ENCODE results near the gene MED10. TPM values are rescaled to one million over a fixed set of nuclear protein-coding genes. Genes with fewer than 3 reads are reported as not detected.

The MED10 gene
- total and polyA plus RNA-seq, 2 experiments from 2014 or later, result 16.0 to 58.1 TPM

- no peak overlapping the region for H3K4me2 ChIP-seq
- H3K4me1 Mint-ChIP-seq, result peaks cover 12% of the 10 kb centered on the region
- H3K27me3 ChIP-seq (ENCODE audit: insufficient read depth), result no peaks in the 10 kb centered on the region
- H3K36me3 Mint-ChIP-seq (ENCODE audit: low read depth), result no peaks in the 10 kb centered on the region
- H3K36me3 ChIP-seq (ENCODE audit: insufficient read depth), result no peaks in the 10 kb centered on the region
- H3K27ac Mint-ChIP-seq, result no peak overlapping the region
- H3F3A ChIP-seq (replicated peaks; ENCODE audit: low read depth), result no peaks in the 10 kb centered on the region
- TF ChIP-seq ZNF331 (CRISPR knock-in tag; IDR thresholded peaks at IDR 0.05; ENCODE audit: low read depth) (no peak), EZH2 (IDR thresholded peaks at IDR 0.05; ENCODE audit: low read depth, unreplicated experiment) (no peak), JUNB (IDR thresholded peaks at IDR 0.05; ENCODE audit: unreplicated experiment) (no peak), ETS1 (IDR thresholded peaks at IDR 0.05) (no peak), CREB1 (CRISPR knock-in tag; IDR thresholded peaks at IDR 0.05; ENCODE audit: low read depth) (no peak), EZH2phosphoT487 (IDR thresholded peaks at IDR 0.05; ENCODE audit: unreplicated experiment) (no peak), ZNF462 (CRISPR knock-in tag; IDR thresholded peaks at IDR 0.05) (no peak), STAT1 (IDR thresholded peaks at IDR 0.05; ENCODE audit: unreplicated experiment) (no peak), POLR2AphosphoS5 (IDR thresholded peaks at IDR 0.05; ENCODE audit: low read depth) (no peak), ZNF114 (CRISPR knock-in tag; IDR thresholded peaks at IDR 0.05) (no peak), REST (IDR thresholded peaks at IDR 0.05; ENCODE audit: unreplicated experiment) (no peak), CTCF (conservative IDR thresholded peaks at IDR 0.05; ENCODE audit: low read depth in 2 of 2) (no peak), NANOG (IDR thresholded peaks at IDR 0.05; ENCODE audit: borderline replicate concordance) (no peak)
- no peaks in the 10 kb centered on the region for H3K9me2 ChIP-seq (ENCODE audit: insufficient read depth)
- H3K27ac ChIP-seq (ENCODE audit: low read depth), result no peak overlapping the region
- DNase-seq (ENCODE audit: low spot score) (no peak), ATAC-seq (no peak)
- H3K4me3 ChIP-seq, result no peak overlapping the region
- H3K4me3 Mint-ChIP-seq, result no peak overlapping the region
- peaks cover 4% of the 10 kb centered on the region; the same call in 2 of the 3 replicates for H3K9me3 Mint-ChIP-seq
- peaks cover 7% of the 10 kb centered on the region for H3K27me3 Mint-ChIP-seq (ENCODE audit: insufficient read depth, low read depth, poor library complexity)
- H3K4me1 ChIP-seq (ENCODE audit: insufficient read depth), result no peaks in the 10 kb centered on the region
- H3K79me2 ChIP-seq (replicated peaks; ENCODE audit: insufficient read depth), result no peaks in the 10 kb centered on the region
- no peak overlapping the region for H2AFZ ChIP-seq
- H4K20me1 ChIP-seq (replicated peaks; ENCODE audit: insufficient read depth), result no peaks in the 10 kb centered on the region
Measured at GRCh38 chr5:6410421-6410820, 32.1 kb upstream of the MED10 start.
